OCI-LY3 (cell line): ENCODE measurements around the gene ZBTB16.

ENCODE experiments used
- H2AFZ ChIP-seq: fragments of 200-600, 300-600 bp; shearing (Covaris generic); 2 replicates; pipeline ENCODE4 v1.6.0; 2014; ENCODE audit warnings: antibody characterized with exemption, low read depth, low read length
- H3K27ac ChIP-seq: fragments of 200-600, 300-600 bp; sonication (generic); 2 replicates; pipeline ENCODE4 v1.5.1; 2014; ENCODE audit warnings: mild to moderate bottlenecking, low read length, moderate library complexity, mixed read lengths
- H3K27me3 ChIP-seq: fragments of 200-600, 300-600 bp; sonication (generic); 2 replicates; pipeline ENCODE4 v1.6.1; 2014; ENCODE audit warnings: low read depth, low read length, mixed read lengths
- H3K36me3 ChIP-seq: fragments of 200-600, 300-600 bp; sonication (generic); replicated peaks from 2 replicates; pipeline ENCODE3; 2014; ENCODE audit warnings: low read depth, low read length, mixed read lengths
- H3K4me1 ChIP-seq: fragments of 300-600, 200-600 bp; sonication (generic); 2 replicates; pipeline ENCODE4 v1.6.1; 2014; ENCODE audit warnings: low read length, mixed read lengths
- H3K4me2 ChIP-seq: fragments of 200-600, 300-600 bp; sonication (generic); 2 replicates; pipeline ENCODE4 v1.6.1; 2014; ENCODE audit warnings: low read length, mixed read lengths
- H3K4me3 ChIP-seq: fragments of 300-600, 200-600 bp; sonication (generic); 2 replicates; pipeline ENCODE4 v1.5.1; 2014; ENCODE audit warnings: antibody characterized with exemption, mild to moderate bottlenecking, low read length, moderate library complexity
- H3K79me2 ChIP-seq: fragments of 300-600, 200-600 bp; shearing (Covaris generic); 2 replicates; pipeline ENCODE4 v1.6.1; 2014; ENCODE audit warnings: mild to moderate bottlenecking, low read length, mixed read lengths
- H3K9ac ChIP-seq: fragments of 300-600, 200-600 bp; shearing (Covaris generic); 2 replicates; pipeline ENCODE4 v1.6.0; 2014; ENCODE audit warnings: mild to moderate bottlenecking, low read length, moderate library complexity
- H3K9me3 ChIP-seq: fragments of 200-600, 300-600 bp; shearing (Covaris generic); 2 replicates; pipeline ENCODE4 v1.6.1; 2014; ENCODE audit warnings: low read length, mixed read lengths; ENCODE audit not compliant: insufficient read depth
- H4K20me1 ChIP-seq: fragments of 200-600, 300-600 bp; sonication (generic); 2 replicates; pipeline ENCODE4 v1.6.1; 2016; ENCODE audit warnings: low read length, mixed read lengths; ENCODE audit not compliant: insufficient read depth
- CTCF ChIP-seq: fragments of 200-600, 300-600 bp; sonication (generic); IDR thresholded peaks from 2 replicates; pipeline ENCODE4 v1.5.1; 2014; ENCODE audit warnings: antibody characterized with exemption, low read length, low read depth
- EZH2phosphoT487 ChIP-seq: fragments of 200-600 bp; shearing (Covaris generic); IDR thresholded peaks from 2 replicates; pipeline ENCODE4 v1.6.1; 2018; ENCODE audit warnings: antibody characterized with exemption, mixed run types, low read depth

The ZBTB16 gene

DNA sequence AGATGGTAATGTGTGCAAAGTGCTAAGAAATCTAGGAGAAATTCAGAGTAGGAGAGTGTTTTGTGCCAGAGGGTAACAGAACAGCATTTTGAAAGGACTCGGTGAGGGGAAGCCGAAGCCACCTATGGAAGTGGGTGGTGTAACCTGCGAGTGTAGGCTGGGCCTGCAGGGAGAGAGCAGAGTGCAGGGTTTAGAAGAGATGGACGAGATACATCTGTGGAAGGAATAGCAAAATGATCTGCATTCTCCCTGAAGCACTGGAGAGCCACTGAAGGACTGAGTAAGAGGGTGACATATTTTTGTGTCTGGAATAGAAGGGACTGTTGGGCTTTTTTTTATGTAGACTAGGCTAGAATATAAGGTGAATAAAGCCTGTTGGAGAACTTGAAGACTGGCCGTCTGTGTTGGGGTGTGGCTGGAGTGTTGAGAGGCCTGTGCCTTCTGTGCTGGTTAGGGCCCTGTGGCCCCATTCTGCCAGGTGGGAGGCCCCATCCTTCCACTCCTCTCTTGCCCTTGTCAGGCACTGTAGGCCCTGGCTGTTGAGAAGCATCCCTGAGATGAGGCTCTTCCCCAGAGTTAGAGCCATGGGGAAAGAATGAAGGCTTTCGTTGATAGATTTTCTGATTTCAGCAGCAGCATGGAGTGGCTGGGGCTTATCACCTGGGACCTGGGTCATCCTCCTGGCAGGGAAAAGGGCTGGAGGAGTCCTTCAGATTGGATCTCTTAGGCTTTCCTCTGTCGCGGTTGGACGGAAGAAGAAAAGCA, 102.2 kb downstream of the ZBTB16 start:
- Histone ChIP-seq H3K4me2 (no peak overlapping the region), H3K4me3 (no peak overlapping the region), H3K9me3 (no peaks in the 10 kb centered on the region), H3K27ac (no peak overlapping the region), H3K9ac (no peak overlapping the region), H2AFZ (no peak overlapping the region), H3K36me3 (no peaks in the 10 kb centered on the region), H3K27me3 (no peaks in the 10 kb centered on the region), H3K79me2 (no peaks in the 10 kb centered on the region), H4K20me1 (no peaks in the 10 kb centered on the region), H3K4me1 (peaks cover 15% of the 10 kb centered on the region)
- TF ChIP-seq CTCF (no peak), EZH2phosphoT487 (no peak)

DNA sequence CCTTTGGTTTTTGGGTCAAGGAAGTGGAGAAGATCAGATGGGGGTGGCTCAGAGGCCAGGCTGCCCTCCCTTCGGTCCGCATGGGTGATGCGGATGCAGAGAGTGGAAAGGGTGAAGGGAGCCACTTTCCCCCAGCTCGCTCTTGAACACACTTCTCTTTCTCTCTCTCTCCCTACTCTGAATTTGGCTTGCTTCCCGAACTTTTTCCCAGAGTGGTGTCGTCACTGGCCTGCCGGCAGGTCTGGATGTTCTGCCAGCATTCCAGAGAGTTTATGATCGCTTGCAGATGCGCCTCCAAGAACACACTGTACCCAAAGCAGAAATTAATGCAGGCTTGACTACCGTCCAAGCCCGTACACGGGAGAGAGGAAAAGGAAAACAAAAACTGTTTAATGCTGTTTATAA, 103.2 kb downstream of the ZBTB16 start:
- Histone ChIP-seq H2AFZ (no peak overlapping the region), H3K79me2 (no peaks in the 10 kb centered on the region), H3K4me2 (no peak overlapping the region), H3K4me1 (peaks cover 15% of the 10 kb centered on the region), H3K9ac (no peak overlapping the region), H3K27me3 (no peaks in the 10 kb centered on the region), H4K20me1 (no peaks in the 10 kb centered on the region), H3K36me3 (no peaks in the 10 kb centered on the region), H3K27ac (no peak overlapping the region), H3K4me3 (no peak overlapping the region), H3K9me3 (no peaks in the 10 kb centered on the region)
- TF ChIP-seq EZH2phosphoT487: no peak
- TF ChIP-seq CTCF: no peak

DNA sequence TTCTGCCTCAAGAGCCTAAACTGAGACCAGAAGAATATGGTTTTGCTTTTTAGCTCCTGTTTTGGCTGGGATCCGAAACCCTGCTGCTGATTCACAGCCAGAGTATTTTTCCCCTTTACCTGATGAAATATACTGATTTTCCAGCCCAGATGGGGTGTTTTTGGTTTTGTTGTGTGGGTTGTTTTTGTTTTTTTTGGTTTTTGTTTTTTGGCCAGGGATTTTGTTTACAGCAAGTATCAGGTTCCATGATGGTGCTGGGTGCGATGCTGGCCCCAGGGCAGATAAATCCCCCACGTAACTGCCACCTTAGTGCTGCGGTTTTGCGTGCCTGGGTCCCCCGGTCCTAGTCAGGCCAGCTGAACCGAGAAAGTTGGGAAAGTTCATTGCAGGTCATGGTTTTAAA, 103.7 kb downstream of the ZBTB16 start:
- no peak overlapping the region for H3K4me3 ChIP-seq
- no peak overlapping the region for H3K27ac ChIP-seq
- peaks cover 15% of the 10 kb centered on the region for H3K4me1 ChIP-seq
- no peaks in the 10 kb centered on the region for H3K9me3 ChIP-seq
- 0 out of 2 replicates have a peak, but pooled peaks cover 2% of the 10 kb centered on the region for H3K27me3 ChIP-seq
- H2AFZ ChIP-seq: no peak overlapping the region
- TF ChIP-seq EZH2phosphoT487 (no peak), CTCF (no peak)
- no peak overlapping the region for H3K9ac ChIP-seq
- no peaks in the 10 kb centered on the region for H3K36me3 ChIP-seq
- no peaks in the 10 kb centered on the region for H3K79me2 ChIP-seq
- no peaks in the 10 kb centered on the region for H4K20me1 ChIP-seq
- no peak overlapping the region for H3K4me2 ChIP-seq

- H3K36me3 ChIP-seq: no peaks in the 10 kb centered on the region
- no peak for TF ChIP-seq EZH2phosphoT487
- no peak for TF ChIP-seq CTCF
- no peaks in the 10 kb centered on the region for H3K9me3 ChIP-seq
- no peak overlapping the region for H2AFZ ChIP-seq
- H3K79me2 ChIP-seq: no peaks in the 10 kb centered on the region
- peaks cover 6% of the 10 kb centered on the region; the same call in 1 of the 2 replicates for H3K27me3 ChIP-seq
- H3K4me3 ChIP-seq: no peak overlapping the region
- H3K27ac ChIP-seq: no peak overlapping the region
- no peak overlapping the region for H3K9ac ChIP-seq
- no peaks in the 10 kb centered on the region for H4K20me1 ChIP-seq
- no peak overlapping the region for H3K4me2 ChIP-seq
- H3K4me1 ChIP-seq: peaks cover 15% of the 10 kb centered on the region
These were observed 104.4 kb downstream of the ZBTB16 start for GRCh38 chr11:114163830-114164401.
